ENCODE measurements around the gene C12orf75.

- TF ChIP-seq POLR2A (IDR thresholded peaks at IDR 0.05) (no peak), CTCF (IDR thresholded peaks at IDR 0.05 in 8 of 11, conservative IDR thresholded peaks at IDR 0.05 in 3 of 11) (no peak), POLR2AphosphoS5 (IDR thresholded peaks at IDR 0.05) (no peak)
These were observed 15.4 kb upstream of the C12orf75 start for GRCh38 chr12:105315130-105315529.
